Measurements from ENCODE around the gene ICE2. TPM values are rescaled to one million over a fixed set of nuclear protein-coding genes. Genes with fewer than 3 reads are reported as not detected.

The ICE2 gene
- total RNA-seq, 2 experiments from 2014 or later: 74.1 to 74.5 TPM

DNA sequence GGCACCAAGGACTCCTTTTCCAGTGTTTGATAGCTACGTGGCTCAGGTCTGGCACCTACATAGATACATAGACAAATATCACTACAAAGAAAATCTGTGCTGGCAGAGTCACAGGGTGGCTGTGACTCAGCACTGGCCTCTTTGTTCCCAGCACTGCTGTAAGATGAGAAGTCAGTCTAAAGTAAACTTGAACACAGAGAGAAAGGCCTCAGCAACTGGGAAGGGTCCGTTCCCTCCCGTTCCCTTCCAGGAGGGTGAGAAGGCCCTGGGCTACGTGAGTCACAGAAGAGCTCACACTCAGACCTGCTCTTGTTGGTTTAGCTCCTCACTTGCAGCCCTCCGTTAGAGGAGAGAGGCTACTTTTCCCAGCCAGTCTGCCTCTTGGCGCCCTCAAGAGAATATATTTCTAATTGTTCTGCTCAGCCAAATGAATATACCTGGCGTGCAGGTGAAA, 104.3 kb downstream of the ICE2 start:
- no peaks in the 10 kb centered on the region for H3K27me3 Mint-ChIP-seq
- H3K36me3 Mint-ChIP-seq (ENCODE audit: low read depth): peaks cover 4% of the 10 kb centered on the region
- intact Hi-C loops (cut with micrococcal nuclease): no loop called here
- no peaks in the 10 kb centered on the region for H3K9me3 Mint-ChIP-seq
- DNase-seq (no peak), ATAC-seq (no peak)
- ChIA-PET POLR2A (no interaction called here), CTCF (interaction anchor here (1.4 to 2.1 kb wide), 3 partner anchors 15 to 146 kb away, joined by 4 to 11 read pairs (median 5); no protein-coding TSS in a partner anchor)
- no peak overlapping the region for H3K4me3 Mint-ChIP-seq
- TF ChIP-seq, protein P1, sequence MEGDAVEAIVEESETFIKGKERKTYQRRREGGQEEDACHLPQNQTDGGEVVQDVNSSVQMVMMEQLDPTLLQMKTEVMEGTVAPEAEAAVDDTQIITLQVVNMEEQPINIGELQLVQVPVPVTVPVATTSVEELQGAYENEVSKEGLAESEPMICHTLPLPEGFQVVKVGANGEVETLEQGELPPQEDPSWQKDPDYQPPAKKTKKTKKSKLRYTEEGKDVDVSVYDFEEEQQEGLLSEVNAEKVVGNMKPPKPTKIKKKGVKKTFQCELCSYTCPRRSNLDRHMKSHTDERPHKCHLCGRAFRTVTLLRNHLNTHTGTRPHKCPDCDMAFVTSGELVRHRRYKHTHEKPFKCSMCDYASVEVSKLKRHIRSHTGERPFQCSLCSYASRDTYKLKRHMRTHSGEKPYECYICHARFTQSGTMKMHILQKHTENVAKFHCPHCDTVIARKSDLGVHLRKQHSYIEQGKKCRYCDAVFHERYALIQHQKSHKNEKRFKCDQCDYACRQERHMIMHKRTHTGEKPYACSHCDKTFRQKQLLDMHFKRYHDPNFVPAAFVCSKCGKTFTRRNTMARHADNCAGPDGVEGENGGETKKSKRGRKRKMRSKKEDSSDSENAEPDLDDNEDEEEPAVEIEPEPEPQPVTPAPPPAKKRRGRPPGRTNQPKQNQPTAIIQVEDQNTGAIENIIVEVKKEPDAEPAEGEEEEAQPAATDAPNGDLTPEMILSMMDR (IDR thresholded peaks at IDR 0.05): no peak
- no peak overlapping the region for H3K27ac Mint-ChIP-seq
- H3K4me1 Mint-ChIP-seq (ENCODE audit: low read depth): peaks cover 13% of the 10 kb centered on the region

GRCh38 chr15:60374209-60374608, 104.7 kb downstream of the ICE2 start:
- Mint-ChIP-seq H3K4me3 (no peak overlapping the region), H3K27me3 (no peaks in the 10 kb centered on the region), H3K4me1 (ENCODE audit: low read depth) (peaks cover 13% of the 10 kb centered on the region), H3K36me3 (ENCODE audit: low read depth) (peaks cover 4% of the 10 kb centered on the region), H3K27ac (no peak overlapping the region), H3K9me3 (no peaks in the 10 kb centered on the region)
- ChIA-PET POLR2A (no interaction called here), CTCF (interaction anchor here (1.0 to 2.1 kb wide), 4 partner anchors 14 to 146 kb away, joined by 3 to 11 read pairs (median 4); no protein-coding TSS in a partner anchor)
- DNase-seq (no peak), ATAC-seq (no peak)
- TF ChIP-seq, protein P1 (IDR thresholded peaks at IDR 0.05): no peak
- intact Hi-C loops (cut with micrococcal nuclease): no loop called here

- no peak for ATAC-seq
- Mint-ChIP-seq H3K4me1 (ENCODE audit: low read depth) (peaks cover 13% of the 10 kb centered on the region), H3K27ac (no peak overlapping the region), H3K9me3 (no peaks in the 10 kb centered on the region), H3K4me3 (no peak overlapping the region), H3K27me3 (no peaks in the 10 kb centered on the region), H3K36me3 (ENCODE audit: low read depth) (peaks cover 4% of the 10 kb centered on the region)
- intact Hi-C loops (cut with micrococcal nuclease): no loop called here
- TF ChIP-seq, protein P1 (IDR thresholded peaks at IDR 0.05): no peak
- no peak for DNase-seq
- CTCF ChIA-PET: interaction anchor here (0.6 to 2.1 kb wide), 6 partner anchors 14 to 488 kb away, joined by 3 to 11 read pairs (median 4); no protein-coding TSS in a partner anchor
- POLR2A ChIA-PET: no interaction called here
Measured at GRCh38 chr15:60373745-60374144, 105.2 kb downstream of the ICE2 start.

- TF ChIP-seq, protein P1 (IDR thresholded peaks at IDR 0.05): no peak
- no peak for ATAC-seq
- Mint-ChIP-seq H3K36me3 (ENCODE audit: low read depth) (peaks cover 4% of the 10 kb centered on the region), H3K27ac (no peak overlapping the region), H3K27me3 (no peaks in the 10 kb centered on the region), H3K4me1 (ENCODE audit: low read depth) (peaks cover 13% of the 10 kb centered on the region), H3K4me3 (no peak overlapping the region), H3K9me3 (no peaks in the 10 kb centered on the region)
- no peak for DNase-seq
- intact Hi-C loops (cut with micrococcal nuclease): no loop called here
- ChIA-PET CTCF (interaction anchor here (0.6 to 2.1 kb wide), 5 partner anchors 13 to 489 kb away, joined by 3 to 11 read pairs (median 3); no protein-coding TSS in a partner anchor), POLR2A (no interaction called here)
Measured at GRCh38 chr15:60373327-60373726, 105.6 kb downstream of the ICE2 start.

- intact Hi-C loops (cut with micrococcal nuclease): no loop called here
- POLR2A ChIA-PET: no interaction called here
- no peak for ATAC-seq
- Mint-ChIP-seq H3K27ac (no peak overlapping the region), H3K36me3 (ENCODE audit: low read depth) (peaks cover 4% of the 10 kb centered on the region), H3K9me3 (no peaks in the 10 kb centered on the region), H3K27me3 (no peaks in the 10 kb centered on the region), H3K4me3 (no peak overlapping the region), H3K4me1 (ENCODE audit: low read depth) (peaks cover 13% of the 10 kb centered on the region)
- CTCF ChIA-PET: interaction anchor here (0.9 to 2.1 kb wide), 2 partner anchors 13 to 46 kb away, joined by 3 to 11 read pairs; no protein-coding TSS in a partner anchor
- DNase-seq: no peak
- TF ChIP-seq, protein P1 (IDR thresholded peaks at IDR 0.05): no peak
Measured at GRCh38 chr15:60372756-60373155, 106.2 kb downstream of the ICE2 start.
